HG02571 (cell line): ENCODE data around the gene DMKN.
"Not testable (repeated sequence)": the region's sequence is repeated elsewhere in the genome, so short reads cannot be mapped to it uniquely, and the experiment has no call there.

Experiments
- ATAC-seq: cut with Tn5 transposase; IDR thresholded peaks from one replicate; pipeline ENCODE4 v1.9.1; 2021; ENCODE audit warnings: mild to moderate bottlenecking, moderate library complexity; ENCODE audit not compliant: unreplicated experiment

Gene DMKN

DNA sequence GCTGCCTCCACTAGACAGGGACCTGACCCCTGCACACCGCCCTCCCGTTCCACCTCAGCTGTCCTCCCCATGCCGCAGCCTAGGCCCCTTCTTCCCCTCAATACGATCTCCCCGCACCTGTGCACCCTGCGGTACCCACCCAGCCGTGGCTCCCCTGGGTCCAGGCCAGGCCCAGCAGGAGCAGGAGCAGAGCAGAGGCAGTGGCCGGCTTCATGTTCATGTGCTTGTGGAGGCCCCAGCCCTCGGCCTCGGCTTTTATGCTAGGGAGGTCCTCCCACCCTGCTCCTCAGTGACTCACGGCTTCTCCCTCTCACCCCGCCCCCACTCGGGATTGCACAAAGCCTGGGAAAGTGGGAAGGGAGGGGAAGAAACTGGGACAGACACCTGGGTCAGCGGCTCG is 11.8 kb downstream of the DMKN start:
- no peak for ATAC-seq

GRCh38 chr19:35500611-35501010 is 12.8 kb downstream of the DMKN start:
- no peak for ATAC-seq

DNA sequence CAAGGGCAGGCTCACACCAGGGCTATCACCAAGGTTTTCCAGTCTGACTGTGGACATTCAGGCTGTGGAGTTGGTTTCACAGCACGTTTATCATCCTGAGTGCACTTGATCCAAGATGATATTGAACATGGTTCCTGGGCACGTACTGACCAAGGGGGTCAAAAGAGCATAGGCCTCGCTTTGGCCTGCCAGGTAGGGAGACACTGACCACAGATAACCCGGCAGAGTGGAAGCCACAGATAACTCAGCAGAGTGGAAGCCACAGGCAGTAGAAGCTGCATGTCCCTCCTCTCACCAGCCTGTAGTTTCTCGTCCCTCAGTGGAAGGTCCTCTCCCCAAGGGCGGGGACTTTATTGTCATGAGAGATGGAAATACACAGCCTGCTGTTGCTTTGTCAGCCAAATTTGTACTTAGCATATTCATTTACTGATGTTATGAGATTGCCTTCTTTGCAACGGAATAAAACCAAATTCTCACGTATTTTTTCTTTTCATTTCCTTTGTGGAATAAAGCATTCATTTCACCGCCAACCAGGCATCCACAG is 14.4 kb downstream of the DMKN start:
- ATAC-seq: no peak

- ATAC-seq: no peak
Observed at GRCh38 chr19:35498220-35498619, 15.2 kb downstream of the DMKN start.

- no peak for ATAC-seq
Observed at GRCh38 chr19:35497406-35497805, 16.0 kb downstream of the DMKN start.

DNA sequence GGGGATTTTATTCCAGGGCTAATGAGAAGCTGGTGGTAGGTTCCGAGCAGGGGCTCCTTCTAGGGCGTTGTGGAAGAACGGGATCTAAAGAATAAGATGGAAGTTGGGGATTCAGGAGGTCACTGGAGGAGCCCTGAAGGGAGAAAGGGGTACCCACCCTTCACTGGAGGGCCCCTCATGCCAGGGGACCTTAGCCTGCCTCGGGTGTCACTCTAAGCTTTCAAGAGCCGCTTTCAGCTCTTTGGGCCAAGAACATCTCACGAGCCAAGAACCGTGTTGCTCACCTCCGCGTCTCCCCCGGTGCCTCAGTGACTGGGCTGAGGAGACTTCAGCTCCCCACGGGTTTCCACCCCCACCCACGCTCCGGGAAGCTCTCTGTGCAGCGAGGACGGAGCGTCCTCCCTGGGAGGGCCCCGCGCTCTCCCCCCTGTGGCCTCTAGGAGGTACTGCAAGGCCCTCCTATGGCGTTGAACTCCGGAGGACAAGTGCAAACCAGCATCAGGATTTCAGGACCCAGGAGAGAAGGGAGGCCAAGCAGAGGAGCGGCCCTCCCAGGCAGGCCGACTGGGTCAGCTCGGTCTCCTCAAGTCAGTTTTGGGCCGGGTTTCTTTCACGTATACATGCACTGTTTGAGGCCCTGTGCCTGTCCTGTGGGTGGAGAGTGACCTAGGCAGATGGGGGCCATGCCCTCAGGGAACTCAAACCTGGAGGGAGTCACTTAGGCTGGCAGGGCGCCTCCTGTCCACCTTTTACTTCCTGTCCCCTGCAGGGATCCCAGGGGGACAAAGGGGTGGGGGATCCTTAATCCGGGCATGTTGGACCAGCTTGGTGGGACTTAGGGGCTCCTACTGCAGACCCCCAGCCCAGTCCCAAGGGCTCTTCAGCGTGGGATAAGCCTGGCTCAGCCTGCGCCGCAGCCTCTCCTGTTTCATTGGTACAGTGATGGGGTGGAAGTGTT is 18.1 kb downstream of the DMKN start:
- ATAC-seq: no peak

DNA sequence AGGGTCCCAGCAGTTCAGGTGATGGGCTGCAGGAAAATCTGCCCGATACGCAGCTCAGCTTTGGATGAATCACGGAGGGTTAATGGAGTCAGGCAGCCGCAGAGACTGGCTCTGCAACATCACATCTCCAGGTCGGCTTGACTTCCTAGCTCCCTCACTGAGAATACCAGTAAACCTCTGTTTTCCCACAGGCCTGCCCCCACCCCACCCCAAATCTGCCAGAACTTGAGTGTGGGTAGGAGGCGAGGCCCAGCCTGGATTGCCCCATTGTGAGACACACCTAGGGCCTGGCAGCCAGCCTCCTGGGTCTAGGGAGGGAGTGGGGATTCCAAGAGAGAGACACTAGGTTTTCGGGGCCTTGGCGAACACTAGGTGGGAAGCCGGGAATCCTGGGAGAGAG is 19.5 kb downstream of the DMKN start:
- no peak for ATAC-seq

GRCh38 chr19:35491836-35492360 is 21.6 kb downstream of the DMKN start:
- ATAC-seq: no peak

DNA sequence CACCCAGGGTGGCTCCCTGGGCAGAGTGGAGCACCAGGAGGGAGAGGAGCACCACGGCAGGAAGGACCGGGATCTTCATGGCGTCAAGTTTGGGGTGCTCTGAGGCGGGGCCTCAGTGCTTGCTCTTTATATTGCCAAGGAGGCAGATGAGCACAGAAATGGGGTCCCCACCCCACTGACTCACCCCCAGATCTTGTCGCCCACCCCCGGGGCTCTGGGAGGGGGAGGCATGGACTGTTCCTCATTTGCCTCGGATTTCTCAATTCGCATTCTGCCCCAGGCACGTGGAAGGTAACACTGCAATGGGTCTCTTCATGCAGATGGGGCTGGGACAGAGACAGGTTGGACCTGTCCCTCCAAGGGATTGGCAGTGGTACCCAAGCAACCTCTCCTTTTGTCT is 23.1 kb downstream of the DMKN start, which contains the start of gene KRTDAP:
Gene KRTDAP, minus strand, starts transcription at position 101 of the 400 bp plus-strand sequence. Its CDS starts 22 bp downstream, at position 79.
- no peak for ATAC-seq

DNA sequence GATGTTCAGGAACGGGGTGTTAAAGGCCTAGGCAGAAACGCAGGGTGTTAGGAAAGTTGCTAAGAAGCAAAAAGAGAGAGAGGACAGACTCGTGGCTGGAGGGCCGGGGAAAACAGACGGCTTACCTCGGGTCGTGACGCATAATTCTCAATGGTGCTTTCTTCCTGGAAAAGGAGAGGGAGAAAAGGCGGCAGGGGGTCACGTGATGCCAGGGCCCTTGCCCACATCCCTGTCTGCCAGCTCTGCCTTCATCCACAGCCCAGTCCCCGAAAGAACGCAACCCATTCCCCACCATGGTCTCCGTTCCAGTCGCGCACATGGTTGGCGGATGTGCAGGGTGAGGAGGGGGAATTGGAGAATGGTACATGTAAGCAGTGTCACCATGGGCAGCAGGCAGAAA is 24.8 kb downstream of the DMKN start:
- no peak for ATAC-seq

- ATAC-seq: no peak
Observed at GRCh38 chr19:35487656-35488182, 25.7 kb downstream of the DMKN start.

DNA sequence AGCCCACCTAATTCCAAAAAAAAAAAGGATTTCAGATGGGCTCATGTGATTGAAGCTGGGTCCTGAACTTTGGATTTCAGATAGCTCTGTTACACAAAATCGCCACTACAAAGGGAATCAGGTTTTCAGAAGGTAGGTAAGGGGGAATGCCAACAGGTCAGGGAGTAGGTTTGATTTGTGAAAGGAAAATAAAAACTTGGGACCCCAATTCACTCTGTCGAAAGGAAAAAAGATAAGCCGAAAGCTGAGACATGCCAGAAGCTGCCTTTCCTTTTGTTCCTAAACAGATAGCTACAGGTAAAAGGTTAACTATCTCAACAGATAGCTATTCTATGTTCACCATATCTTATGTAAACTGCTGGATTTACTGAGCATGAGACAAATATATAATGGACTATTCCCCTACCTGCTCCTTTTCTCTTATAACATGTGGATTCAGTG is 27.2 kb downstream of the DMKN start:
- no peak for ATAC-seq

DNA sequence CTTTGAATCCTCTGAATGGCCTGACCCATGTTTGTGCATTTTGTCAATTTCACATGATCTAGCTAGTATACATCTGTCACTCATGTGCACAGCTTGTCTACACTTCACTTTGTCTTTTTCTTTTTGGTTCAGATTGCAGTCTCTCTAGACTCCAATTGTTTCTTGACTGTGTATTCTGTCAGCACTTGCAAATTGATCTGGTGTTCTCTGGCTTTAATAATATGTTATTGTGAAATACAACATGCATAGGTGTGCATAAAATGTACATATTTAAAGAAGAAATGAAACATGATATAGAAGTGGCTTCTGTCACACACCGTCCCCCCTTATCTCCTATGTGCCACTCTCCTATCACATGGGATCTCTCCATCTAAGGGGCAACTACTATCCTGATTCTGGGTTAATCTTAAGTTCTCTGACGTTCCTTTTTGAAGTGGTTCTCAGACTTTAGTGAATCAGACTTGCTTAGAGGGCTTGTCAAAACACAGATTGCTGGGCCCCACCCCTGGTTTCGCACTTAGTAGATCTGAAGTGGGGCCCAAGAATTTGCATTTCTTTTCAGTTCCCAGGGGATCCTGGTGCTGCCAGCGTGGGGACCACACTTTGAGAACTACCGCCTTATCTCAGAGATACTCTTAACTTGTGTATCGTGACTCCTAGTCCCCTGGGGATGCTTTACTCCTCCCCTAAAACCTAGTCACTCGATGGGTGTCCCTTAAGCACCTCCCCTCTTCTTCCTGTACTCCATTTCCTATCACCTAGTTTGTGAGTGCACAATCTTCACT is 29.0 kb downstream of the DMKN start:
- ATAC-seq: no peak

DNA sequence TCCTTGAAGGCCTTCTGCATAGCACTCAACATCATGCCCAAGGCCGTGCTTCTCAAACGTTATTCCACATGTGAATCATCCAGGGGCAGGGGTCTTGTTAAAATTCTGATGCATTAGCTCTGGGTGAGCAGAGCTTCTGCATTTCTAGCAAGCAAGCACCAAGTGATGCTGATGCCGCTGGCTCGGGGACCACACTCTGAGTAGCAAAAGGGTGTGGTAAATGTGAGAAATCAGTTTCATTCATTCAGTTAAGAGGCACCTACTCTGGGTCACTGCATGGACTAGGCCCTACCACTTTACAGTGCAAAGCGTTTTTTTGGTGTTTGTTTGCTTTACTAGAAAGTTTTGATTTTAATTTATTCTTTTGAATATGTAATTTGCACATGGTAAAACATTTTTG is 30.4 kb downstream of the DMKN start:
- no peak for ATAC-seq

GRCh38 chr19:35478794-35479677 is 34.4 kb downstream of the DMKN start:
- no peak for ATAC-seq

GRCh38 chr19:35476149-35476548 is 37.3 kb downstream of the DMKN start:
- ATAC-seq: no peak

- ATAC-seq: not testable (repeated sequence)
Observed at GRCh38 chr19:35474594-35474993, 38.9 kb downstream of the DMKN start.

GRCh38 chr19:35474104-35474503 is 39.3 kb downstream of the DMKN start:
- no peak for ATAC-seq

DNA sequence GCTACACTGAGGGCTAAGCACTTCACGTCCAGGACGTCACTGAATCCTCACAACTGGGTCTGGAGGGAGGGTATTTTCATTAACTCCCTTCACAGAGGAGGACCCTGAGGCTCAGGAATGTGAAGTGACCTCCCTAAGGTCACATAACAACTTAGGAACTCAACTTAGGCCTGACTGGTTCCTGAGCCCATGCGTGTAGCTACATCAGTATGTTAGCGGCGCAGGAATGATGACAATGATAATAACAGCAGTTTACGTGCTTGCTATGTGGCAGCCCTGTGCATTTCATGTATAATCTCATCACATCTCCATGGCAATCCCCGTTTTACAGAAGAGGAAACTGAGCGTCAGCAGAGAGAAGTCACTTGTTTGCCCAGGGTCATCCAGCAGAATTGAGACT is 41.5 kb downstream of the DMKN start:
- ATAC-seq: no peak

- ATAC-seq: not testable (repeated sequence)
Observed at GRCh38 chr19:35471075-35471474, 42.4 kb downstream of the DMKN start.
